IMR-90 (cell line): ENCODE data around the gene TNFRSF21. TPM values are rescaled to one million over a fixed set of nuclear protein-coding genes. Genes with fewer than 3 reads are reported as not detected.

Source experiments
- ATAC-seq: fragments of 200-7000 bp; cut with Tn5 transposase; 2 replicates; pipeline ENCODE4 v1.9.1; 2020; ENCODE audit warnings: low read depth, mild to moderate bottlenecking, moderate library complexity
- BruUV-seq: library from RNA; stranded (reverse); fragments of 400-500 nt; replicated peaks from 2 replicates; lab custom pipeline; 2021; lab: Mats Ljungman, UMichigan
- CTCF ChIA-PET: fragments of 300-600 bp; formaldehyde crosslinking; extraction: SDS; loops from one replicate; lab custom pipeline; 2021; ENCODE audit warnings: antibody characterized with exemption; lab: Yijun Ruan, JAX
- POLR2A ChIA-PET: fragments of 300-600 bp; sonication (Branson Sonifier 250); formaldehyde crosslinking; loops from one replicate; lab custom pipeline; 2022; ENCODE audit warnings: antibody characterized with exemption; ENCODE audit not compliant: unreplicated experiment; lab: Charles Lee
- DNase-seq: peaks from one replicate; pipeline ENCODE4 v3.0.0; 2013
- H2AFZ ChIP-seq: replicated peaks from 2 replicates; pipeline ENCODE3; 2013; ENCODE audit warnings: low read length, mild to moderate bottlenecking; ENCODE audit not compliant: poor library complexity
- H2AK5ac ChIP-seq: 2 replicates; pipeline ENCODE4 v1.6.1; 2013; ENCODE audit warnings: low read depth, low read length, inconsistent platforms
- H2AK9ac ChIP-seq: replicated peaks from 2 replicates; pipeline ENCODE3; 2013; ENCODE audit warnings: mild to moderate bottlenecking, low read depth, low read length, moderate library complexity; ENCODE audit not compliant: poor library complexity
- H2BK120ac ChIP-seq: 2 replicates; pipeline ENCODE4 v1.6.1; 2013; ENCODE audit warnings: low read depth, low read length, inconsistent platforms
- H2BK15ac ChIP-seq: 3 replicates; pipeline ENCODE4 v1.6.1; 2013; ENCODE audit warnings: low read depth, low read length, inconsistent platforms
- H2BK20ac ChIP-seq: 2 replicates; pipeline ENCODE4 v1.6.1; 2013; ENCODE audit warnings: low read depth, mild to moderate bottlenecking, inconsistent platforms, low read length, moderate library complexity
- H2BK5ac ChIP-seq: 2 replicates; pipeline ENCODE4 v1.6.1; 2013; ENCODE audit warnings: mild to moderate bottlenecking, low read depth, low read length, inconsistent platforms; ENCODE audit not compliant: poor library complexity, severe bottlenecking
- H3K14ac ChIP-seq: replicated peaks from 2 replicates; pipeline ENCODE4 v1.6.1; 2013; ENCODE audit warnings: low read depth, low read length, inconsistent platforms
- H3K18ac ChIP-seq: 2 replicates; pipeline ENCODE4 v1.6.1; 2013; ENCODE audit warnings: low read depth, low read length, control low read depth
- H3K23ac ChIP-seq: 2 replicates; pipeline ENCODE4 v1.6.1; 2013; ENCODE audit warnings: low read depth, low read length, inconsistent platforms
- H3K27ac ChIP-seq: 2 replicates; pipeline ENCODE4 v1.5.1; 2013; ENCODE audit warnings: mild to moderate bottlenecking, control low read depth, low read length; ENCODE audit not compliant: insufficient read depth
- H3K27me3 ChIP-seq: 2 replicates; pipeline ENCODE4 v1.6.1; 2013; ENCODE audit warnings: low read length; ENCODE audit not compliant: control insufficient read depth, insufficient read depth
- H3K36me3 ChIP-seq: 2 replicates; pipeline ENCODE4 v1.6.1; 2013; ENCODE audit warnings: low read length, mixed read lengths; ENCODE audit not compliant: control insufficient read depth, insufficient read depth
- H3K4ac ChIP-seq: 2 replicates; pipeline ENCODE4 v1.6.1; 2013; ENCODE audit warnings: low read depth, low read length, inconsistent platforms
- H3K4me1 ChIP-seq: 2 replicates; pipeline ENCODE4 v1.6.1; 2013; ENCODE audit warnings: low read length, mixed read lengths; ENCODE audit not compliant: control insufficient read depth, insufficient read depth
- H3K4me2 ChIP-seq: 2 replicates; pipeline ENCODE4 v1.6.1; 2013; ENCODE audit warnings: low read depth, mild to moderate bottlenecking, control low read depth, low read length, moderate library complexity
- H3K4me3 ChIP-seq: 2 replicates; pipeline ENCODE4 v1.5.1; 2013; ENCODE audit warnings: low read depth, mild to moderate bottlenecking, control low read depth, low read length, moderate library complexity; ENCODE audit not compliant: insufficient read depth
- H3K56ac ChIP-seq: 2 replicates; pipeline ENCODE4 v1.6.1; 2013; ENCODE audit warnings: low read length, inconsistent platforms; ENCODE audit not compliant: insufficient read depth; ENCODE audit errors: extremely low read depth
- H3K79me1 ChIP-seq, 2 experiments: 2 replicates each; pipeline ENCODE4 v1.6.1; 2013; ENCODE audit warnings: low read length in 2 of 2, inconsistent platforms in 1 of 2, low read depth in 1 of 2
- H3K9ac ChIP-seq: 2 replicates; pipeline ENCODE4 v1.6.1; 2013; ENCODE audit warnings: low read depth, low read length, control low read depth
- H3K9me1 ChIP-seq: 2 replicates; pipeline ENCODE4 v1.6.1; 2013; ENCODE audit warnings: low read length, inconsistent platforms; ENCODE audit not compliant: insufficient read depth
- H3K9me3 ChIP-seq: 2 replicates; pipeline ENCODE4 v1.6.1; 2013; ENCODE audit warnings: low read length; ENCODE audit not compliant: control insufficient read depth, insufficient read depth
- H4K20me1 ChIP-seq: 2 replicates; pipeline ENCODE4 v1.6.1; 2013; ENCODE audit warnings: low read length, inconsistent platforms; ENCODE audit not compliant: insufficient read depth
- H4K5ac ChIP-seq: 2 replicates; pipeline ENCODE4 v1.6.1; 2013; ENCODE audit warnings: mild to moderate bottlenecking, low read depth, low read length, control low read depth
- H4K8ac ChIP-seq, 2 experiments: 2 replicates each; pipeline ENCODE4 v1.6.1; 2013; ENCODE audit warnings: low read depth in 2 of 2, low read length in 2 of 2, control low read depth in 1 of 2, inconsistent platforms in 1 of 2
- H4K91ac ChIP-seq: 2 replicates; pipeline ENCODE4 v1.6.1; 2013; ENCODE audit warnings: low read depth, low read length, inconsistent platforms; ENCODE audit not compliant: insufficient read depth
- BHLHE40 ChIP-seq: fragments of 150-350 bp; IDR thresholded peaks from 2 replicates; pipeline ENCODE4 v1.6.1; 2016; ENCODE audit warnings: mild to moderate bottlenecking, low read depth, low read length
- CEBPB ChIP-seq: IDR thresholded peaks from 2 replicates; pipeline ENCODE4 v1.6.1; 2012; ENCODE audit warnings: low read depth, low read length, improper control_type of control experiment
- CHD1 ChIP-seq: IDR thresholded peaks from 2 replicates; pipeline ENCODE4 v1.6.1; 2012; ENCODE audit warnings: low read depth, low read length, improper control_type of control experiment
- CTCF ChIP-seq: conservative IDR thresholded peaks from 2 replicates; pipeline ENCODE4 v1.5.1; 2012; ENCODE audit warnings: mild to moderate bottlenecking, low read depth, low read length, improper control_type of control experiment
- ELK1 ChIP-seq: fragments of 150-350 bp; IDR thresholded peaks from 2 replicates; pipeline ENCODE4 v1.6.1; 2016; ENCODE audit warnings: low read depth, mild to moderate bottlenecking, low read length, moderate library complexity, borderline replicate concordance
- FOS ChIP-seq: fragments of 150-350 bp; IDR thresholded peaks from 2 replicates; pipeline ENCODE4 v1.6.1; 2016; ENCODE audit warnings: low read depth, low read length
- MAFK ChIP-seq: IDR thresholded peaks from 2 replicates; pipeline ENCODE4 v1.6.1; 2012; ENCODE audit warnings: low read depth, low read length, improper control_type of control experiment
- MAZ ChIP-seq: IDR thresholded peaks from 2 replicates; pipeline ENCODE4 v1.6.1; 2012; ENCODE audit warnings: low read depth, mild to moderate bottlenecking, low read length, improper control_type of control experiment, moderate library complexity, borderline replicate concordance
- MXI1 ChIP-seq: IDR thresholded peaks from 2 replicates; pipeline ENCODE4 v1.6.1; 2012; ENCODE audit warnings: low read depth, mild to moderate bottlenecking, low read length, moderate library complexity, borderline replicate concordance
- NFE2L2 ChIP-seq: fragments of 150-350 bp; IDR thresholded peaks from 2 replicates; pipeline ENCODE4 v1.6.1; 2016; ENCODE audit warnings: low read depth, mild to moderate bottlenecking, low read length
- POLR2A ChIP-seq: IDR thresholded peaks from 2 replicates; pipeline ENCODE4 v1.6.1; 2012; ENCODE audit warnings: mild to moderate bottlenecking, low read depth, low read length
- RAD21 ChIP-seq: IDR thresholded peaks from 2 replicates; pipeline ENCODE4 v1.6.1; 2012; ENCODE audit warnings: low read length, improper control_type of control experiment
- RCOR1 ChIP-seq: IDR thresholded peaks from 2 replicates; pipeline ENCODE4 v1.6.1; 2012; ENCODE audit warnings: mild to moderate bottlenecking, low read length, improper control_type of control experiment; ENCODE audit not compliant: insufficient replicate concordance
- RFX5 ChIP-seq: IDR thresholded peaks from 2 replicates; pipeline ENCODE4 v1.8.0; 2012; ENCODE audit warnings: low read depth, mild to moderate bottlenecking, low read length, moderate library complexity
- SMC3 ChIP-seq: fragments of 150-350 bp; IDR thresholded peaks from 2 replicates; pipeline ENCODE4 v1.6.1; 2016; ENCODE audit warnings: low read depth, mild to moderate bottlenecking, antibody characterized with exemption, low read length, moderate library complexity
- USF2 ChIP-seq: fragments of 150-350 bp; IDR thresholded peaks from 2 replicates; pipeline ENCODE4 v1.6.1; 2017; ENCODE audit warnings: mild to moderate bottlenecking, antibody characterized with exemption, low read length, low read depth
- WGBS, 2 experiments: methylation state at CpG; one replicate each; pipeline versions ENCODE4 v1.1.5 to v1.1.7; 2013; ENCODE audit warnings: missing lambda C conversion rate in 2 of 2; ENCODE audit not compliant: insufficient read length in 1 of 2; ENCODE audit errors: extremely low coverage in 2 of 2; 5-methylcytosine and 5-hydroxymethylcytosine counted together
- dilution Hi-C: fragments of 300-500 bp; cut with HindIII; formaldehyde crosslinking; loops from one replicate; pipeline ENCODE4 v1.14.3; 2018; ENCODE audit warnings: low sequenced_read_pairs; ENCODE audit not compliant: unreplicated experiment
- in situ Hi-C: fragments of 300-500 bp; cut with MboI; formaldehyde crosslinking; loops from 3 replicates; pipeline ENCODE4 v1.14.3; 2019; ENCODE audit warnings: low sequenced_read_pairs, inconsistent platforms, mixed read lengths
- intact Hi-C: fragments of 100-400 bp; cut with micrococcal nuclease; formaldehyde crosslinking; loops from 2 replicates; pipeline ENCODE4 v1.10.0; 2022
- polyA plus RNA-seq, 3 experiments: library from polyadenylated mRNA; depleted of rRNA; stranded (reverse); fragments of >200 nt; gene quantifications; 2 replicates each; pipeline ENCODE4 v1.2.3, GENCODE V29; 2012; ENCODE audit warnings: low replicate concordance in 1 of 3
- total RNA-seq: library from RNA; depleted of rRNA; stranded (reverse); fragments of >200 nt; gene quantifications from 2 replicates; pipeline ENCODE4 v1.2.3, GENCODE V29; 2012

The TNFRSF21 gene
- total and polyA plus RNA-seq, 2 of the 4 experiments (the other 2 are of a cell fraction), result 2.9 to 6.9 TPM

DNA sequence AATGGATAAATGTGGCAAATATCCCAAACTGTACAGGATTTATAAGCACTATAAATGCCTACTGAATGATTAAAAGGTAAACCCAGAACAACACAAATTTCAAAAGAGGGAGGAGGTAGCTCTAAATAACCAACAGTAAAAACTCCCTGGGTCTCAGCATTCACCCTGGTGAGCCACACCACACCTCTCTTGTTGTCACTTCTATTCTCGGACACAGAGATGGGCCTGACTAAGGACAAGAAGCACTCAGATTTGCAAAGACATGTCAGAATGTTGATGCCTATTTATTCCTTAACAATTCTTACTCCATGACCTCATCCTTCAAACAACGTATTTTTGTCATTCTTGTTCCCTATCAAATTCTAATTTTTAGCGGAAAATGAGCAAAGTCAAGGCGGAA lies 14.7 kb downstream of the TNFRSF21 start:
- in situ Hi-C loops, result no loop called here
- Histone ChIP-seq H3K36me3 (no peaks in the 10 kb centered on the region), H4K5ac (no peak overlapping the region), H3K23ac (no peak overlapping the region), H2BK15ac (no peak overlapping the region), H2BK120ac (no peak overlapping the region), H2AFZ (no peak overlapping the region), H3K56ac (no peak overlapping the region), H2AK9ac (no peak overlapping the region), H3K4me2 (no peak overlapping the region), H3K9ac (no peak overlapping the region), H3K14ac (no peak overlapping the region), H3K27ac (no peak overlapping the region), H4K8ac (no peak overlapping the region), H2AK5ac (no peak overlapping the region), H3K4me3 (no peak overlapping the region), H3K27me3 (no peaks in the 10 kb centered on the region), H2BK20ac (no peak overlapping the region), H3K79me1 (peaks cover 8 to 10% of the 10 kb centered on the region in 2 experiments; a peak in 2 of 4 replicates), H3K4ac (no peak overlapping the region), H3K9me1 (no peaks in the 10 kb centered on the region), H4K20me1 (no peaks in the 10 kb centered on the region), H3K4me1 (0 out of 2 replicates have a peak, but pooled peaks cover 2% of the 10 kb centered on the region), H2BK5ac (no peak overlapping the region), H3K18ac (no peak overlapping the region), H3K9me3 (no peaks in the 10 kb centered on the region), H4K91ac (no peak overlapping the region)
- dilution Hi-C loops, result no loop called here
- intact Hi-C loops, result no loop called here
- no peak for DNase-seq
- ChIA-PET POLR2A (no interaction called here), CTCF (no interaction called here)
- no peak for TF ChIP-seq NFE2L2
- no peak for TF ChIP-seq SMC3
- no peak for TF ChIP-seq POLR2A
- TF ChIP-seq CTCF, result no peak
- no peak for TF ChIP-seq RAD21
- no peak for TF ChIP-seq BHLHE40
- no peak for TF ChIP-seq FOS
- no peak for TF ChIP-seq CHD1
- TF ChIP-seq USF2, result no peak
- no peak for TF ChIP-seq CEBPB
- no peak for TF ChIP-seq RFX5
- TF ChIP-seq MAFK, result no peak
- TF ChIP-seq MXI1, result no peak
- TF ChIP-seq RCOR1, result no peak
- TF ChIP-seq MAZ, result no peak
- TF ChIP-seq ELK1, result no peak
- BruUV-seq, result no TSS peak
- WGBS, 2 experiments, result no CpG with 5 or more reads among the region's 4 CpGs
- ATAC-seq, result no peak
